Endothelial cell of umbilical vein (primary cell): ENCODE data around the gene SKI. TPM values are rescaled to one million over a fixed set of nuclear protein-coding genes. Genes with fewer than 3 reads are reported as not detected.

Experiments
- BruUV-seq: library from RNA; stranded (reverse); fragments of 400-500 nt; replicated peaks from 2 replicates; lab custom pipeline; 2021; lab: Mats Ljungman, UMichigan
- CTCF ChIA-PET: fragments of 300-600, 350-600 bp; sonication (Branson Sonifier 250); formaldehyde crosslinking; loops from one replicate; lab custom pipeline; 2021; ENCODE audit warnings: antibody characterized with exemption, inconsistent platforms; lab: Charles Lee
- POLR2A ChIA-PET: fragments of 300-600, 350-600 bp; sonication (Branson Sonifier 250); formaldehyde crosslinking; loops from one replicate; lab custom pipeline; 2021; ENCODE audit warnings: antibody characterized with exemption, inconsistent platforms; lab: Charles Lee
- DNase-seq: peaks from one replicate; pipeline ENCODE4 v3.0.0-alpha.2; 2011; ENCODE audit warnings: low read depth, low spot score
- FAIRE-seq: peaks from 2 replicates; lab custom pipeline; 2011; peaks lifted over from hg19 to GRCh38; lab: Jason Lieb, UNC
- H2AFZ ChIP-seq: 2 replicates; pipeline ENCODE4 v1.6.0; 2012; ENCODE audit warnings: low read depth, low read length, control low read depth, inconsistent platforms
- H3K27ac ChIP-seq: 2 replicates; pipeline ENCODE4 v1.5.1; 2011; ENCODE audit warnings: low read depth, mild to moderate bottlenecking, control low read depth, low read length, moderate library complexity; ENCODE audit not compliant: insufficient read depth
- H3K27me3 ChIP-seq, 2 experiments: 2 replicates each; pipeline versions ENCODE4 v1.6.0 to v1.6.1; 2011; ENCODE audit warnings: low read length in 2 of 2, mixed read lengths in 1 of 2; ENCODE audit not compliant: control insufficient read depth in 2 of 2, insufficient read depth in 2 of 2
- H3K36me3 ChIP-seq, 2 experiments: 2 replicates in 1 of 2; 3 replicates in 1 of 2; pipeline ENCODE4 v1.5.1; 2011; ENCODE audit warnings: low read length in 2 of 2, mild to moderate bottlenecking in 1 of 2, moderate library complexity in 1 of 2; ENCODE audit not compliant: control insufficient read depth in 2 of 2, insufficient read depth in 2 of 2; ENCODE audit errors: extremely low read depth in 1 of 2
- H3K4me1 ChIP-seq: 3 replicates; pipeline ENCODE4 v1.5.1; 2011; ENCODE audit warnings: mild to moderate bottlenecking, low read length; ENCODE audit not compliant: control insufficient read depth, insufficient read depth; ENCODE audit errors: extremely low read depth
- H3K4me2 ChIP-seq: 2 replicates; pipeline ENCODE4 v1.6.1; 2011; ENCODE audit warnings: low read length, control low read depth, mixed read lengths; ENCODE audit not compliant: insufficient read depth
- H3K4me3 ChIP-seq, 3 experiments: fragments of 200-600 bp in 1 of 3; sonication (generic), shearing (Covaris generic) in 1 of 3; replicated peaks in 1 of 3; 2 replicates each; pipeline ENCODE4 v1.5.1; 2011 to 2016; ENCODE audit warnings: control low read depth in 3 of 3, low read length in 3 of 3, mild to moderate bottlenecking in 2 of 3, inconsistent platforms in 1 of 3, low read depth in 1 of 3, moderate library complexity in 1 of 3; ENCODE audit not compliant: insufficient read depth in 1 of 3
- H3K79me2 ChIP-seq: 2 replicates; pipeline ENCODE4 v1.6.0; 2012; ENCODE audit warnings: low read length, inconsistent platforms; ENCODE audit not compliant: control insufficient read depth, insufficient read depth
- H3K9ac ChIP-seq: replicated peaks from 2 replicates; pipeline ENCODE3; 2011; ENCODE audit warnings: low read length, control low read depth; ENCODE audit not compliant: insufficient read depth; ENCODE audit errors: extremely low read depth
- H3K9me1 ChIP-seq: replicated peaks from 3 replicates; pipeline ENCODE4 v1.6.0; 2011; ENCODE audit warnings: mild to moderate bottlenecking, low read length; ENCODE audit not compliant: control insufficient read depth, insufficient read depth; ENCODE audit errors: extremely low read depth
- H3K9me3 ChIP-seq: replicated peaks from 2 replicates; pipeline ENCODE4 v1.5.1; 2012; ENCODE audit warnings: low read length, inconsistent platforms; ENCODE audit not compliant: control insufficient read depth, insufficient read depth
- H4K20me1 ChIP-seq: replicated peaks from 2 replicates; pipeline ENCODE3; 2011; ENCODE audit warnings: mild to moderate bottlenecking, low read length; ENCODE audit not compliant: control insufficient read depth, insufficient read depth; ENCODE audit errors: extremely low read depth
- CTCF ChIP-seq, 2 donors: IDR thresholded peaks; 1 replicate in 1 of 2; 2 replicates in 1 of 2; pipeline ENCODE4 v1.5.1; 2011; ENCODE audit warnings: low read length in 2 of 2, mild to moderate bottlenecking in 2 of 2, moderate library complexity in 2 of 2, control low read depth in 1 of 2, inconsistent platforms in 1 of 2, low read depth in 1 of 2; ENCODE audit not compliant: insufficient read depth in 1 of 2; ENCODE audit errors: extremely low read depth in 1 of 2
- GATA2 ChIP-seq: IDR thresholded peaks from 2 replicates; pipeline ENCODE4 v1.7.0; 2011; ENCODE audit warnings: low read depth, mild to moderate bottlenecking, moderate library complexity, mixed read lengths, low read length; ENCODE audit not compliant: insufficient read length, insufficient read depth
- JUN ChIP-seq: IDR thresholded peaks from 2 replicates; pipeline ENCODE4 v1.6.1; 2011; ENCODE audit warnings: borderline replicate concordance, low read depth; ENCODE audit not compliant: insufficient read length, insufficient read depth
- MAX ChIP-seq: IDR thresholded peaks from 2 replicates; pipeline ENCODE4 v1.6.1; 2011; ENCODE audit not compliant: insufficient read depth, insufficient read length
- POLR2A ChIP-seq: IDR thresholded peaks from 2 replicates; pipeline ENCODE4 v1.6.1; 2012; ENCODE audit warnings: low read depth, mild to moderate bottlenecking, control low read depth, low read length
- dilution Hi-C: fragments of 300-500 bp; cut with MboI; formaldehyde crosslinking; loops from one replicate; pipeline ENCODE4 v1.15.0; 2019; ENCODE audit warnings: low sequenced_read_pairs; ENCODE audit not compliant: extremely low pct_ligation_motif_present
- intact Hi-C: fragments of 100-400 bp; cut with micrococcal nuclease; formaldehyde crosslinking; loops from one replicate; pipeline ENCODE4 v1.10.0; 2022
- polyA plus RNA-seq, 4 experiments: library from polyadenylated mRNA; depleted of rRNA in 3 of 4; stranded (reverse) in 3 of 4; unstranded in 1 of 4; fragments of >200 nt; gene quantifications; 2 replicates each; pipeline versions ENCODE4 v1.2.1 to v1.2.3, GENCODE V29; 2011 to 2012; ENCODE audit warnings: missing spikeins in 1 of 4
- total RNA-seq: library from RNA; stranded (reverse); gene quantifications from 2 replicates; pipeline ENCODE4 v1.2.3, GENCODE V29; 2021

SKI gene
- total and polyA plus RNA-seq, 2 donors (not counting 3 experiments of a cell fraction or from before 2014, with no cell fraction given), result 11.6 to 80.3 TPM

GRCh38 chr1:2194898-2195673 is 33.0 kb upstream of the SKI start:
- CTCF ChIA-PET, result interaction anchor here (0.7 to 12.3 kb wide), 36 partner anchors 9 to 1229 kb away, joined by 3 to 631 read pairs (median 7); partner anchors contain the start of genes MORN1, PANK4, PEX10 and RER1
- no peaks in the 10 kb centered on the region for H3K9me3 ChIP-seq
- peak overlapping the region; percentile 78 for H3K27ac ChIP-seq
- H3K36me3 ChIP-seq, result no peaks in the 10 kb centered on the region
- peaks cover 19% of the 10 kb centered on the region for H3K4me1 ChIP-seq
- intact Hi-C loops, result loop anchor here (1.0 to 10.0 kb wide), 11 partner anchors 17 to 1230 kb away; partner anchors contain the start of genes MORN1, PRXL2B and RER1
- no peaks in the 10 kb centered on the region for H4K20me1 ChIP-seq
- DNase-seq (peak; percentile 86), FAIRE-seq (peak; percentile 89)
- TF ChIP-seq JUN (no peak), MAX (peak; percentile 80), GATA2 (no peak), POLR2A (peak; percentile 62), CTCF (IDR thresholded peaks at IDR 0.05; ENCODE audit: extremely low read depth in 1 of 2, insufficient read depth in 1 of 2, low read depth in 1 of 2, low read length in 2 of 2) (peak; percentile 96 to 97)
- H3K9me1 ChIP-seq, result no peaks in the 10 kb centered on the region
- peak overlapping the region; percentile 95 for H2AFZ ChIP-seq
- peak overlapping the region; percentile 71 to 92 (median 73) for H3K4me3 ChIP-seq
- BruUV-seq, result no TSS peak
- dilution Hi-C loops, result loop anchor here (10.0 kb wide), 1 partner anchor 180 kb away; no protein-coding TSS in a partner anchor
- H3K27me3 ChIP-seq, result no peaks in the 10 kb centered on the region
- POLR2A ChIA-PET, result interaction anchor here (0.7 to 1.1 kb wide), 4 partner anchors 10 to 186 kb away, joined by 3 to 15 read pairs (median 7); no protein-coding TSS in a partner anchor
- peak overlapping the region; percentile 97 for H3K4me2 ChIP-seq
- peak overlapping the region; percentile 61 for H3K9ac ChIP-seq
- H3K79me2 ChIP-seq, result peaks cover 13% of the 10 kb centered on the region
